Activated effector memory CD4-positive, alpha-beta T cell treated with Interleukin-2 at 50 U/mL for 16 hours (primary cell): ENCODE data around the gene NGDN.
"Not testable (repeated sequence)": the region's sequence is repeated elsewhere in the genome, so short reads cannot be mapped to it uniquely, and the experiment has no call there.

ENCODE experiments used
- DNase-seq: peaks from one replicate; pipeline ENCODE4 v3.0.0-alpha.2; 2020

Gene NGDN, protein sequence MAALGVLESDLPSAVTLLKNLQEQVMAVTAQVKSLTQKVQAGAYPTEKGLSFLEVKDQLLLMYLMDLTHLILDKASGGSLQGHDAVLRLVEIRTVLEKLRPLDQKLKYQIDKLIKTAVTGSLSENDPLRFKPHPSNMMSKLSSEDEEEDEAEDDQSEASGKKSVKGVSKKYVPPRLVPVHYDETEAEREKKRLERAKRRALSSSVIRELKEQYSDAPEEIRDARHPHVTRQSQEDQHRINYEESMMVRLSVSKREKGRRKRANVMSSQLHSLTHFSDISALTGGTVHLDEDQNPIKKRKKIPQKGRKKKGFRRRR

DNA sequence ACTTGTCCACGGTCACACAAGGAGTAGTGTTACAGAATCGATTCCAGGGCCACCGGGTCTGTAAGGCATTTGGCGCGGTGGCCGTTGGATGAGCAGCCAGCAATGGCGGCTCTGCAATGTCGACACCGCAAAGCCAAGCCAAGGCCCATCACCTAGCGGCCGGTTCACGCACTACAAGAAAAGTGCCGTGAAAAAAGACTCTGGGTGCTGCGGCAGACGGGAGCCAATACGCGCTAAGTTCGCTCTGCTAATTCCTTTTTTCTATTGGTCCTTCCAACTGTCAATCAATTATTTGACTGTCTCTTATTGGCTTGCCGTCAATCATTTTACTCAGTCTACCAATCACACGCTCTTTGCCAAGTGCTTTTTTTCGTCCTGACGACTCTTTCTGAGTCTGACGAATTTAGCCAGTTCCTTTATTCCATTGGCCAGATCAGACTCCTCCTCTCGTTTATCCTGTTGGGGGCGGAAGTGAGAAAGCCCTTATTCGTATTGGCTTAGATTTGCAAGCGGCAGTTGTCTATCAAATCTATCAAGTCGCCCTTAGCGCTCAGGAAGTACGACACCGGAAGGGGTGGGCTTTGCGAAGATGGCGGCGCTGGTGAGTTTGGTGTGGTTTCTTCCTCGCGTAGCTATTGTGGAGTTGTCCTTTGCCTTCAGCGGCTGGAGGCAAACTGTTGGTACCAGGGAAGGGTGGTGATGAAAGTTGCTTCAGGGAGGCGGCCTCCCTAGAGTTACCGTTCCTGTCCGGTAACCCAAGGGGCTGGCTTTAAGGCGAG, at the start of gene NGDN:
Gene NGDN (plus strand): TSS at position 577 of the 779 bp plus-strand sequence. CDS start 13 bp downstream, at position 590.
- peak; percentile 88 for DNase-seq

DNA sequence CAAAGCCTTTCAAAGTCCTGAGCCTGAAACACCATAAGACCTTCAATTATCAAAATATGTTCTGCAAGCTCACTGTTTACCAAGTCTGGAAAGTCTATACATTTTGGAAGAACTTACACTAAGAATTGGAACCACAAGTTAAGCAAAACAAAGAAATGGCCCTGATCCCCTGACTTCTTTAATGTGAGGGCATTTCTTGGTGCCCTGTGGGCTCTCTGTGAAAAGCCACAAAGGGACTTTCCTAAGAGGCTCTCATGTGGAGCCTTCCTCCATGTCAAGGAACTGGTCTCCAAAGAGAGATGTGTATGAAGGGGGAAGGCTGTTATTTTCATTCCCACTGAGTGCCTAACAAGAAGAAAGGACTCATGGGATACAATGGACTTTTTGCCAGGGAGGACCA, 47.9 kb upstream of the NGDN start:
- no peak for DNase-seq

DNA sequence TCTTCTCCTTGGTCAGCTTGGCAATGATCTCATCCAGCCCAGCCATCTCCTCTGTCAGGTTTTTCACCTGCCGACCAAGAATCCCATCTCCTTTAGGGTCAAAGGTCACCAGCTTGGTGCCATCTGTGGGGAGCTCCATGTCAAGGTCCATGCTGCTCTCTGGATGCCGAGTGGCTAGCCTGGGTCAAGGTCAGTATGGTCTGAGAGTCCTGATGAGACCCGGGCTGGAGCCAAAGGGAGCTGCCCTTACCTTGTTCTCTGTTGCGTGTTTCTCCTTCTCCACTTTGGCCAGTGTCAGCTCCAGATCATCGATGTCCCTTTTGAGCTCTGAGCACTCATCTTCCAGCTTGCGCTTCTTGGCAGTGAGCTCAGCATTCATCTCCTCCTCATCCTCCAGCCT, 45.8 kb upstream of the NGDN start:
- no peak for DNase-seq

DNA sequence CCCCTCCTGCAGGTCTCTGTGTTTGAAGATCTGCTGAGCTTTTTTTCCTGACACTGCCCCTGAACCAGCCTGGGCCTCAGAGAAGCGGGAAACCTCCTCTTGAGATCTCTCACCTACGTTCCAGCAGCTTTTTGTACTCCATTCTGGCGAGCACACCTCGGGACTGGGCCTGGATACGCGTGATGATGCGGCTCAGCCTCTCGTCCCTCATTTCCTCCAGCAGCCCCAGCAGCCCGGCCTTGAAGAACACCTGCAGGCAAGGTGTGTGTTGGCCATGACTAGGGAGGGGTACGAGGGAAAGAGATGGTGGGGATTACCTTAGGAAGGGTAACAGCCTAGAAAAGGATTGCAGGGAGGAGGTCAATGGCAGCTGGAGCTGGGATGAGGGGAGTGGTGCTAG, 44.3 kb upstream of the NGDN start:
- no peak for DNase-seq

DNA sequence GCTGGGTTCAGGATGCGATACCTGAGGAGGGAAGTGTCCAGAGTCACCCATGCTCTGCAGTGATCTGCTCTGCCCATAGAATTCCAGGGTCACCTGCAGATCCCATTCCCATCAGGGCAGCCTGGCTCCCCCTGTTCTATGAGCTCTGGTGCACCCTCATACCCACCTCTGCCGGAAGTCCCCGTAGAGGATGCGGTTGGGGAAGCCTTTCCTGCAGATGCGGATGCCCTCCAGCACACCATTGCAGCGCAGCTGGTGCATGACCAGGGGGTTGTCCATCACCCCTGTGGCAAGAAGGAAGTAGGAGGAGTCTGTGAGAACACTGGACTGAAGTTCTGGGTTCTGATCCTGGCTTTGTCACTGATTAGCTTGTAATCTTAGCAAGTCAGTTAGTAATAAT, 43.7 kb upstream of the NGDN start:
- not testable (repeated sequence) for DNase-seq

DNA sequence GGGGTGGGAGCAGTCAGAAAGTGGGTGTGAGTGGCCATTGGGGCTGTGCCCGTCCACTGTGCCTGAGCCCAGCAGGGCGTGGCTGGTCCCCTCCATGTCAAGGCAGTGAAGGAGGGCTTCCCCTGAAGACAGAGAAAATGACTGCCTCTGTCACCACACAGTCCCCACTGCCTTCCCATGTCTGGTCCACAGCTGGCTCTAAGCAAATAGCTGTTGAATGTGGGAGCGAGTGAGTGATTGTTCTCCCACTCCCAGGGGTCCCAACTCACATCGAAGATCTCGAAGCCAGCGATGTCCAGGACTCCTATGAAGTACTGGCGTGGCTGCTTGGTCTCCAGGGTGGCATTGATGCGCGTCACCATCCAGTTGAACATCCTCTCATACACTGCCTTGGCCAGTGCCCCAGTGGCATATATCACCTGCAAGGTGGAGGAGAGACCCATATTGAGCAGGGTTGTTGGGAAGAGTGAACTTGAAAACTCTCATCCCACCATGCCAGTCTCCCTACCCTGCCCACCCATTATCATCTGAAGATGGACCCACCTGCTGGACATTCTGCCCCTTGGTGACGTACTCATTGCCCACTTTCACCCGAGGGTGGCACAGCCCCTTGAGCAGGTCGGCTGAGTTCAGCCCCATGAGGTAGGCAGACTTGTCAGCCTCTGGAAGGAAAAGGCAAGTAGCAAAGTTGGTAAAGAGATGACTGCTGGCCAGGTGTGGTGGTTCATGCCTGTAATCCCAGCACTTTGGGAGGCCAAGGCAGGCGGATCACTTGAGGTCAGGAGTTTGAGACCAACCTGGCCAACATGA, 40.6 kb upstream of the NGDN start:
- DNase-seq: no peak

DNA sequence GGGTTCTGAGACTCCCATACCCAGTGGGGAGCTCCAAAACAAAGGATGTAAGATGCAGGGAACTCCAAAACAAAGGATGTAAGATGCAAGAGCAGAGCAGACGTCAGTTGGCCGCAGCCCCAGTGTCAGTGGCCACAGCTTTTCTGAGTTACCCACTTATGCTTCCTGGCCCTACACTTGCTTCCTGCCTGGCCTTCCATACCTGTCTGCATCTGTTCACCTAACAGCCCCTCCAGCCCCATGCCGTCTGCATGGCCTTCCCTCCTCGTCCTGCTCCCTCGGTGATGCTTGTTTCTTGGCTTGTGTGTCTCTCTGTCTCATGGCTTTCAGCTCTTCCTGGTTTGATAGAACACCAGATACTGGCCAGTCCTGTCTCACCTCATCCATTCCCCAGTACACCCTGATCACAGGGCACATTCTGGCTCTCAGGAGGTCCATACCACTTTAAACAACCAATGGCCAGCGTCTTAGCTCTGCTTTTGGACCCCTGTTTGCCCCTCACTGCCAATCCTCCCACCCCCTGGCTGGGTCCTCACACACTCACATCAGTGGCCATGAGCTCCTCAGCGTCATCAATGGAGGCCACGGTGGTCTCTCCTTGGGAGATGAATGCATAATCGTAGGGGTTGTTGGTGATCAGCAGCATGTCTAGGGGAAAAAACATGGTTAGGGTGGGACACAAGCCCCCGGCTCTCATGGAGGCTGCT, 39.3 kb upstream of the NGDN start:
- DNase-seq: no peak

DNA sequence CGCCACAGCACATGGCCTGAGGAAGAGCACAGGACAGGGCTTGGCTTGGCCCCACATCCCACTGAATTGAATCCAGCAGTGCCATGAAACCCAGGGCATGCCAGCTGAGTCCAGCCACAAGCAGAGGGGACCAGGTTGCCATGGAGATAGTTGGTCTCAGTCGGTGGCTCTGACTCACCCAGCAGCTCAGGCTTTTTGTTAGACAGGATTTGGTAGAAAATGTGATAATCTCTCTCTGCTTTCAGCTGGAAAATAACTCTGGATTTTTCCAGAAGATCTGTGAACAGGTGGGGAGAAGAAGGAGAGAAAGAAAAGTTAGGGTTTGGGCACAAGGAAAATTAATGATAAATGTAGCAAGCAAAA, 38.8 kb upstream of the NGDN start:
- no peak for DNase-seq

DNA sequence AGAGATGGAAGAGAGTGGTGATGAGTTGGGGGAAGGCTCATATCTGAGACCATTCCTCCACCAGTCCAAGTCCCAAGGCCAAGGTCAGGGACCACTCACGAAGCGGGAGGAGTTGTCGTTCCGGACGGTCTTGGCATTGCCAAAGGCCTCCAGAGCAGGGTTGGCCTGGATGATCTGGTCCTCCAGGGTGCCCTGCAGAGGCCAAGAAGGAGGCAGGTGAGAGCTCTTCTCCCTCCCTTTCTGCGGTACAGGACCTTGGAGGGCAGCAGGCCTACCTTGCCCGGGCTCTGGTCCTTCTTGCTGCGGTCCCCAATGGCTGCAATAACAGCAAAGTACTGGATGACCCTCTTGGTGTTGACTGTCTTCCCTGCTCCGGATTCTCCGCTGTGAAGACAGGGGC, 38.0 kb upstream of the NGDN start:
- no peak for DNase-seq

DNA sequence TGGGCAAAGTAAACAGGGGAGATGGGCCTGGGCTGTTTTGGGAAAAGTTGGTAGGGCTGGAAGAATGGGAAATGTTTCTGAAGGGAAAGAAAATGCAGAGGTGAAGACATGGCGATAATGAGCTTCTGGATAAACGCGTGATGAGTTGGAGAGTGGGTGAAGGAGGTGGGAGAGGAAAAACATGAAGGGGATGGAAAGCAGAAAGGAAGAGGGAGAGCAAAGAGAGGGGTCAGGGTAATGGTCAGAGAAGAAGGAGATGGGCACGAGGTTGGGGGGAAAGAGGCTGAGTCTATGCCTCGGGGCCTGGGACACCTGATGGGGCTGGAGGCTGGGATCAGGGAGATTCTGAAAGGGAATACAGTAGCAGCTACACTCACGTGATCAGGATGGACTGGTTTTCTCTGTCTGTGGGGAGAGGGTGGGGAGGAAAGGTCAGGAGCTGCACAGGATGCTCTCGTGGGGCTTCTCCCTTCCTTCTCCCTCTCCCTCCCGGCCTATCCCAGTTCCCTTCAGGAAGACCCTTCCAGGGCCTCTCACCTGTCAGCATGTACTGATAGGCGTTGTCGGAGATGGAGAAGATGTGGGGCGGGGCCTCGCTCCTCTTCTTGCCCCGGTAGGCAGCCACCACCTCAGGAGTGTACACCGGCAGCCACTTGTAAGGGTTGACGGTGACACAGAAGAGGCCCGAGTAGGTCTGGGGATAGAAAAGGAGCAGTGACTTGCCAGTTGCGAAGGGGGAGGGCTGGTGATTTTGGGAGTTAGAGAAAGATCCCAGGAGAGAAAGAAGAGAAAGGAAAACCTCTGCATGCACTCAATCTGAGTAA, 37.2 kb upstream of the NGDN start:
- no peak for DNase-seq

DNA sequence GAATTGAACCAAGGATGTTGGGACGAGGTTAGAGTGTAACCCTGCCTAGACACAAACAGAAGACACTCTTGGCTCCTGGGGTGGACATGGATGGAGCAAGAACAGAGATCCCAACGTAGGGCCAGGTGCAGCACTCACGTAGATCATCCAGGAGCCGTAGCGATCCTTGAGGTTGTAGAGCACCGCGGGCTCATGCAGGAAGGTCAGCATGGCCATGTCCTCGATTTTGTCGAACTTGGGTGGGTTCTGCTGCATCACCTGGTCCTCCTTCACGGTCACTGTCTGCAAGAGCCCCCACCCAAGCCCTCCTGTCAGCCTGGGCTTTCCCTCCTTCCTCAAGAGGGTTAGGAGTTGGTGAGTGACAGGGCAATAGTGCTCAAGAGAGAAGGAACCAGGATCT, 36.6 kb upstream of the NGDN start:
- no peak for DNase-seq

DNA sequence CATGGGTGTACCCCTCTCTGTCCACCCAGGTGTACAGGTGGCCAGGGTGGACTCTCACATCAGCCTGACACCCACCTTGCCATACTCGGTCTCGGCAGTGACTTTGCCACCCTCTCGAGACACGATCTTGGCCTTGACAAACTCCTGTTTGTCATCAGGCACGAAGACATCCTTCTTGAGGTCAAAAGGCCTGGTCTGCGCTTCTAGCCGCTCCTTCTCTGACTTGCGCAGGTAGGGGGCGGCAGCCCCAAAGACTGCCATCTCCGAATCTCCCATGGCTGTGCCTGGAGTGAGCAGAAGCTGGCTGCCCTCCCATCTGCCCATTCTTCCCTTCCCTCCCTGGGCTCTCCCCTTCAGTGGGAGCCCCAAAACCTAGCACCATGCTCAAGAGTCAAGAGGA, 36.0 kb upstream of the NGDN start:
- no peak for DNase-seq

DNA sequence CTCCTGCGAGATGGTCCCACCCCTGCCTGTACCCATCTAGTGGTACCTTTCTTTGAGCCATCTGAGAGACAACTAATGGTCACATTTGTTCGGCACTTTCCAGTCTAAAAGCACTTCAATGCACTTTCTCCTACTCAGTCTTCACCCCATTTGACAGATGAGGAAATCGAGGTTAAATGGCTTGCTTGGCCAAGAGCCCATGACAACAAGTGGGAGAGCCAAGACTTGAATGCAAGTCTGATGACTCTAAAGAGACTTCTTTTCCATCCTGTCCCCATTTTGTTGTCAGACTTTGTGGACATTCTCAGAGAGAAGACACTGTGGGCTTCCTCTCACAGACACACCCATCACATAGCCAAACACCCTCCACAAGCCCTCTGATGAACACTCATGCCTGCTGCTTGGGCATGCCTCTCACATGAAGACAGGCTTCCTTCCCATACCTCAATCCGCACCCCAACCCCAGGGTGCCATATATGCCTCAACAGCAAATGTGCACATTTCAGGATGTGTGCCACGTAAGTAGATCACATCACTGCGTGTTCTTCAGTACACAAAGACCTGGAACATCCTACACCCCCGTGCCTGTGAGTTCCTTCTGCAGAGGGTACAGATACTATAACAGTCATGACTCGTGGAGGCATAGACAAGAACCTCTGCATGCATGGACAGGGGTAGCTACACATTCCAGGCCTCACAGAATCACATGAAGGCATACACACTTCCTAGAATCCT, 34.8 kb upstream of the NGDN start:
- DNase-seq: no peak

DNA sequence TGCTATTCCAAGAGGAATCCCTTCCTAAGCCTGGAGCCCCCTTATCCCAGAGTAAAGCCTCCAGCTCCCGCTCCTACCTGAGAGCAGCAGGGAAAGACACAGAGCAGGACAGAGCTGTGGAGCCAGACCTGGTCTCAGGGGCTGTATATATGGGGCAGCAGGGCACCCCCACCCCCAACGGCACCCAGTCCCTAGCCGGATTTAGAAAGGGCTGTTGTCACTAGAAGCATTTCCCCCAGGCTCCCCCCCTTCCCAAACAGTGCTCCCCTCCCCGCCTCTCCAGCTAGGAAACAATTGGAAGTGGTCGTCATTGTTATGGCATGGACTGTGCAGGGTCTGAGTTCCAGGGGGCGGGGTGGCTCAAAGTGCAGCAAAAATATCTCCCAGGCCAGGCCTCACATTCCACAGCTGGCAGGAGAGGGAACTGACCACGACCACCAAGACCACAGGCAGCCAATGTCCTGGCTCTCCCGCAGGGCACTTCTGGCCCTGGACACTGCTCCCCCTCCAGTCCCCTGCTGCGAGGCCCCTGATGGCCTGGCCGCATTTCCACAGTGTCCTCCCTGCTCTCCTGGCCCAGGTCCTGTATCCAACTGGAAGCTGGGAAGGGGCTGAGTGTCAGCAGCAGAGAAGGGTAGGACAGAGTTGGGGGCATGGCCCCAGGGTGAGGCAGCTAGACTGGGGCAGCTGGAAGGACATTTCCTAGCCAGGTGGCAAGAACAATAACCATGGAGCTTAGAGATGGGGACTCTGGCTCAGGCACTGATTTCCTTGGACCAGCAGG, 33.8 kb upstream of the NGDN start, which contains the start of gene MYH7:
Gene MYH7 (minus strand): TSS at position 118 of the 784 bp plus-strand sequence. CDS start 1,928 bp downstream, outside the sequence.
- DNase-seq: no peak

DNA sequence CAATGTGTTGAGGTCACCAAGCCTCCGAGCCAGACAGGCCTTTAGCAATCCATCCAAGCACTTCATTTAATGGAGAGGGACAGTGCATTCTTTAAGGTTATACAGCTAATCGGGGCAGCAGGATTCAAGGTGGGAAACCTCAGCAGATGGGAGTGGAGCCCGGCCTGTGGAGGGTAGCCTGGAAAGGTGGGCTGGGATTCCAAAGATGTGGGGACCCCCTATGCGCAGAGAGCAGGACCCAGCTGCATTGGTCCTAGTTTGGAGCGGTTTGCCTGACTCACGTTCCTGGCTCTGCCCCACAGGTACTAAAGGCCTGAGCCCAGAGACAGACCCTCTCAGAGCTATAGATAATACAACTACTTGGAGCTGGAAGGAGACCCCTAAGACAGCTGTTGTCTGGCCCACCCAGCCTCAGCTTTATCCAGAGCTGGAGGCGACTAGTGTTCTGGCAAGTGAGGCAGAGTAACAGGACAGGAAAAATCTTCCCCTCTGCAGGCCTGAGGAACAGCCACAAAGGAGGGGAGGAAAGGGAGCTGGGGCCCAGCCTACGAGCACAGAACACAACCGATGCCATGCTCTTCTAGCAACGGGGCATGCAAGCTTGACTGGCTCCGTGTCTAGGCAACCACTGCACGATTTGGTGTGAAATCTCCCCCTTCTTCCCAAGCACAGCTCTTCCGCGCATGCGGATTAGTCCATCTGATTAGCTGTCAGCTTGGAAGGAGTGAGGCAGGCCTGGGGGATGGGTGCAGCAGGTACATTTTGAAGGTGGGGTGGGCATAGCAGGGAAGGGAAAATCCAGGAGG, 33.0 kb upstream of the NGDN start:
- DNase-seq: no peak

DNA sequence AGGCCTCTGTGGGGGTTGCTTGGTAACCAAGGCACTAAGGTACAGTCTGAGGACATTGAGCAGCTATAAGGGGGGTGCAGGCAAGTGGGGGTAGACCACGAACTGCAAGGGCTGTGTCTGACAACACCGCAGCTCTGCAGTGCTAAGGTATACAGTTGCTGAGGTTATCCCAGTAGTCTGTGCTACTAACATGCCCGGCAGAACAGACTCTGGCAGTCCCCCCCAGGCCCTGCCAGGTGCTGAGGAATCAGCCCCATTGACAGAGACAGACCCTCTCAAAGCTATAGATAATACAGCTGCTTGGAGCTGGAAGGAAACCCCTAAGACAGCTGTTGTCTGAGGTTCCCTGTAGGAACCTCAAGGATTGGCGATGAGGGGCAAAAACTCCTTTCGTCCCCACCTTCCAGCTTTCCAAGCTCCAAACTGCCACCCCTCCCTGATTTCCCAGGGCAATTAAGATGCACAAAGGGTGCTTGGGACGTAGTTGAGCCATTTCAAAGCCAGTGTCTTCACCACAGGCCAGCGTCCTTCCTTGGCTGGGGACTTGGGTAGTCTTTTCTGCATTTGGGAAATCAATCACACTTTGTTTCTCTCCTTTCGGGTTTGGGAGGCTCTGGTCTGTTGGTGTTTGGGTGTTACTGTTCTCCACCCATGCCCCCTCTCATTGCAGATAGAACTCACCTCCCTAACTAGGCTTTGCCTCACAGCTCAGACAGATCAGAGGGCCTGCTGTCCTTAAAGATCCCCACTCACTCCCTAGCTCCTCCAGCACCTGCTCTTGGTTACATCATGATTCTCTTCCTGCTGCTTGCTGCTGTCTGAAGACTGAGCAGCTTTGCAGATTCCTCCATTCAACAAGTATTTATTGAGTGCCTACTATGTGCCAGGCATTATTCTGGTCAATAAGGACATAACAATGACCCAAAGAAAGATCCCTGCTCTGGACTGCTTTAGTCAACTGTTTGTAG, 32.1 kb upstream of the NGDN start:
- no peak for DNase-seq

DNA sequence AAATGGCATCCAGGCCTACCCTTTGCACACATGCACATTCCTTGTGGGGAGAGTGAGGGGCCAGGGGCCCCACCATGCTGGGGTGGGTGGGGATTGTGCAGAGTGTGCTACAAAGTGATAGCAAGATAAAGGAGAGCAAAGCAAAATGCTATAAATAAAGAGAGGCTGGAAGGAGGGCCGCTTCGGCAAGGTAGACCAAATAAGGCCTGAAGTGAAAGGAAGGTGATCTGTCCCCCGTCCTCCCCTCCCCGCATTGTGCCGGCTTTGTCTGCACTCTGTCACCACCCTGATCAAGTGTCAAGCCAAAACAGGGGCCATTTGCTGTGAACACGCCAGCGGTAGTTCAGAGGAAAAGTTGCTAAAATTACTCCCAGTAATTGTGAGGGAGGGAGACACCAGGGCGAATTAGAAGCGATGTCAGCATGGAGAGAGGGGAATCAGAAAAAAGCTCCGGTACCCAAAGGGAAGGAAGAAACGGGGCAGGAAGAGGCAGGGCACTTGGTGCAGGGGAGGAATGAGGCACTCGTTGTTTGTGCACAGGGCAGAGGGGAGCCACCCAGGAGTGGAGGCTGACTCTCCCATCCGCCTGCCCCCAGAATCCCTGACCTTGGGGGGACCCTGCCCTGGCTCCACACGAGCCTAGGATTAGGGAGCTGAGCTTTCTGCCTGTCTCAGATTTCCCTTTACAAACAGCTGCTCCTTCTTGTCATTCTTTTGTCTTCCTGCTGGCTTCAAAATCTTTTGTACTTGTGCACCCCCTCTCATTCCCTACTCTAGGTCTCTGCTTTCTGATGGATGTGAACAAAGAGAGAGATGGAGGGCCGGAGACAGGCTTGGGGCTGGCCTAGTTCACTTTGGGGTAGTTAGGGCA, 31.2 kb upstream of the NGDN start:
- no peak for DNase-seq
